GM13976 (cell line): ENCODE measurements around the gene RBM34.
A peak's percentile ranks its signal among the peaks of the same experiment; 100 is the strongest.
"Not testable (repeated sequence)": the region's sequence is repeated elsewhere in the genome, so short reads cannot be mapped to it uniquely, and the experiment has no call there.

ENCODE experiments used
- DNase-seq: peaks from one replicate; pipeline ENCODE4 v3.0.0; 2012; ENCODE audit warnings: low spot score
- CTCF ChIP-seq: IDR thresholded peaks from 2 replicates; pipeline ENCODE4 v1.5.1; 2012; ENCODE audit warnings: borderline replicate concordance, mild to moderate bottlenecking; ENCODE audit not compliant: insufficient read depth; ENCODE audit errors: extremely low read depth, missing control alignments, control extremely low read depth
- in situ Hi-C: fragments of 300-500 bp; cut with MboI; formaldehyde crosslinking; loops from one replicate; pipeline ENCODE4 v1.12.0; 2022; ENCODE audit warnings: low sequenced_read_pairs, mixed read lengths, inconsistent platforms; ENCODE audit not compliant: unreplicated experiment

RBM34 gene

DNA sequence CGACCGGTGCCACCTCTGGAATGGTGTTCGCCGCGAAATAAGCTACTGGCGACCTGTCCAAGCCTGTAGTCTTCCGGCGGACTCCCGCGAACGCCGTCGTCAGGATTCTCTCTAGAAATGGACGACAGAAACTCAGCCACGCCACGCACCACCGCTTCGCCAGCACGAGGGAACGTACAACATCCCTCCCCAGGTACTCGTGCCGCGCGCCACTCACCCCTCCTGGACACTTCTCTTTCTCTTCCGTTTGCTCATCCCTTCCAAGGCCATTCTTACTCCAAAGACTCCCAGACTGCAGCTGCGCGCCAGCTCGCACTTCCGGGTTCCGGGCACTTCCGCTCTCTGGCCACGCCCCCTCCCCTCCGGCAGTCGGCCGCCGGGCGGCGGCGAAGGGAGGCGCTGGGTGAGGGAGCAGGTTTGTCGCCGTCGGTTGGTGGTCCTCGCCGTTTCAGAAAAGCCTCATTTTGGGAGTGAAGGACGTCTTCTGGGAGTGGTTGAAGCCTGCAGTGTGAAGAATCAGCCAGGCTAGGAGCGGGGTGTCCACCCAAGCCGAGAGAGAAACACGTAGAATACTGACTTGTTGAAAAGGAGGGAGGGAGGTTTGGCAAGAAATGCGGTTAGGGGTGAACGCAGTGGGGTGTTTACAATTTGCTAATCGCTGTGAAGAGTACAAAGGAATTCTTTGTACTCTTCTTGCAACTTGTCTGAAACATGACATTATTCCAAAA, at the start of gene RBM34:
TSS of gene RBM34 (minus strand) at position 294 of the 728 bp plus-strand sequence. CDS start at position 270, 24 bp downstream.
- TF ChIP-seq CTCF = no peak
- in situ Hi-C loops = no loop called here
- DNase-seq = peak; percentile 94

GRCh38 chr1:235207209-235207565, 46.1 kb upstream of the RBM34 start:
- in situ Hi-C loops = no loop called here
- no peak for TF ChIP-seq CTCF
- DNase-seq = no peak

DNA sequence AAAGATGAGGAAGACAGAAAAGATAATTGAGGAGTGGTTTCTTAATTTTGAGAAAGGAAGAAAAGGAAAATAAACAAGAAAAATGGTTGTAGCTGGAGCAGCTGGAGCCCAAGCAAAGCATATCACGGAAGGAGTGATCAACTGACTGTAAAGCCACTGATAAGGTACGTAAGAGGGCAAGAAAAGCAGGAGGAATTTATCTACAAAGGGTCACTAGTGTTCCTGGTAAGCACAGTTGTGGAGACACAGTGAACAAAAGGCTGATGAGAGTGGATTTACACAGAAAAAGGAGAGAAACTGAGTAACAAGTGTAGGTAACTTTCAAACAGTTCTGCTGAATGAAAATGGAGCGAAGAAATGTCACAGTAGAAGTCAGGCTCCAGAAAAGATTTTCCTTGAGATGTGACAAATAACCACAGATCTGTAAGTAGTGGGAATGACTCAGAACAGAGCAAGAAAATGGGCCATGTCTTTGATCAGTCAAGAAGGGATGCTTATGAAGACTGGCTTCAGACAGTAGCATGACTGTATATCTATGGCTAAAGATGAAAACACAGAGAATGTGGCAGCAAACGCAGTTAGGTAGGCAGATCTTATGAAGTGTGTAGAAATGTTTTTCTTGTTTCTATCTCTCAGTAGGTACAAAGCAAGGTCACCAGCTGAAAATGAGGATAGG, 45.6 kb upstream of the RBM34 start:
- in situ Hi-C loops = no loop called here
- DNase-seq = no peak
- no peak for TF ChIP-seq CTCF

GRCh38 chr1:235205687-235206086, 44.6 kb upstream of the RBM34 start:
- no peak for DNase-seq
- TF ChIP-seq CTCF = no peak
- in situ Hi-C loops = no loop called here

DNA sequence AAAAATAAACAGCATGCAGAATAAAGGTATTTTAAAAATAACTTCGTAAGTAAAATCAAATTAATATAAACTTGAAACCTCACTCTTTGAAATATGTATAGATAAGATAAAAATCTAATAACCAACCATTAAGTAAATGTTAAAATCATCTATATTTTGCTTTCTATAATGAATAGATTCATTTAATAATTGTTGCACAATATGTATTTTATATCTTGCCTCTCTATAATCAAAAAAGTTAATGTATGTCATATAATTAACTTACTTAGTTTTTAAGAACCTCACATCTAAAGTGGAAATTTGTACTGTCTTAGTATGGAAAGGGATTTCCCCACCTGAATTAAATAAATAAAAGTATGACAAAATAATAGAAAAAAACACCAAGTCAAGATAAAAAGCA, 42.4 kb upstream of the RBM34 start:
- in situ Hi-C loops = no loop called here
- no peak for TF ChIP-seq CTCF
- no peak for DNase-seq

DNA sequence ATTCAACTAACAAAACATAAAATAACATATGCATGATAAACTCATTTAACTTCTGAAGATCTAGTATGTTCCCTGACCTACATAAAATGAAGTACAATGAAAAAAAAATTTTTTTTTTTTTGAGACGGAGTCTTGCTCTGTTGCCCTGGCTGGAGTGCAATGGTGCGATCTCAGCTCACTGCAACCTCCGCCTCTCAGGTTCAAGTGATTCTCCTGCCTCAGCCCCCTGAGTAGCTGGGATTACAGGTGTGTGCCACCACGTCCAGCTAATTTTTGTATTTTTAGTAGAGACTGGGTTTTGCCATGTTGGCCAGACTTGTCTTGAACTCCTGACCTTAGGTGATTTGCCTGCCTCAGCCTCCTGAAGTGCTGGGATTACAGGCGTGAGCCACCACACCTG, 41.4 kb upstream of the RBM34 start:
- DNase-seq, in situ Hi-C loops: not testable (repeated sequence)

GRCh38 chr1:235199441-235199840, 38.4 kb upstream of the RBM34 start:
- in situ Hi-C loops = no loop called here
- TF ChIP-seq CTCF = no peak
- DNase-seq = no peak
